Mammary epithelial cell (primary cell): Measurements from ENCODE around the gene OTUD5.

Experiments used
- EZH2 ChIP-seq: IDR thresholded peaks from 2 replicates; pipeline ENCODE4 v1.6.1; 2012; ENCODE audit warnings: low read length, inconsistent platforms, borderline replicate concordance
- TF ChIP-seq, protein P1 (sequence below), 2 donors: IDR thresholded peaks in 1 of 2; conservative IDR thresholded peaks in 1 of 2; 2 replicates each; pipeline ENCODE4 v1.5.1; 2011 to 2012; ENCODE audit warnings: inconsistent platforms in 2 of 2, low read length in 2 of 2, mild to moderate bottlenecking in 2 of 2, control low read depth in 1 of 2, low read depth in 1 of 2; ENCODE audit not compliant: insufficient read depth in 1 of 2; ENCODE audit errors: extremely low read depth in 1 of 2

DNA sequence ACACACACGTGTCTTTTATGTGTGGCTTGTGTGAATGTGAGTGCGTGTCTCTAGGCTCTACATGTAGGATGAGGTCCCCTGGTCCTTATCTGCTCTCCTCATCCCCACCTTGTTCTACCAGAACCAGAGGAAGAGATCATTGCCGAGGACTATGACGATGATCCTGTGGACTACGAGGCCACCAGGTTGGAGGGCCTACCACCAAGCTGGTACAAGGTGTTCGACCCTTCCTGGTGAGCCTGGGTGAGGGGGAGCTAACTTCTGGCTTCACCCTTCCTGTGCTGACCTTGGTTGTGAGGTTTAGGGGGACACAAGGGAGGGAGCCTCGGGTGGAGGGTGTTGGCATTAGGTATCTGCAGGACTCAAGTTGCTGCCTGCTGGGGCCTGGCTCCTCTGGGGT is 56.3 kb downstream of the OTUD5 start:
- TF ChIP-seq, protein P1, sequence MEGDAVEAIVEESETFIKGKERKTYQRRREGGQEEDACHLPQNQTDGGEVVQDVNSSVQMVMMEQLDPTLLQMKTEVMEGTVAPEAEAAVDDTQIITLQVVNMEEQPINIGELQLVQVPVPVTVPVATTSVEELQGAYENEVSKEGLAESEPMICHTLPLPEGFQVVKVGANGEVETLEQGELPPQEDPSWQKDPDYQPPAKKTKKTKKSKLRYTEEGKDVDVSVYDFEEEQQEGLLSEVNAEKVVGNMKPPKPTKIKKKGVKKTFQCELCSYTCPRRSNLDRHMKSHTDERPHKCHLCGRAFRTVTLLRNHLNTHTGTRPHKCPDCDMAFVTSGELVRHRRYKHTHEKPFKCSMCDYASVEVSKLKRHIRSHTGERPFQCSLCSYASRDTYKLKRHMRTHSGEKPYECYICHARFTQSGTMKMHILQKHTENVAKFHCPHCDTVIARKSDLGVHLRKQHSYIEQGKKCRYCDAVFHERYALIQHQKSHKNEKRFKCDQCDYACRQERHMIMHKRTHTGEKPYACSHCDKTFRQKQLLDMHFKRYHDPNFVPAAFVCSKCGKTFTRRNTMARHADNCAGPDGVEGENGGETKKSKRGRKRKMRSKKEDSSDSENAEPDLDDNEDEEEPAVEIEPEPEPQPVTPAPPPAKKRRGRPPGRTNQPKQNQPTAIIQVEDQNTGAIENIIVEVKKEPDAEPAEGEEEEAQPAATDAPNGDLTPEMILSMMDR (conservative IDR thresholded peaks at IDR 0.05 in 1 of 2, IDR thresholded peaks at IDR 0.05 in 1 of 2; ENCODE audit: extremely low read depth in 1 of 2, insufficient read depth in 1 of 2, low read depth in 1 of 2, low read length in 2 of 2), result no peak
- TF ChIP-seq EZH2, result no peak
